Measurements from ENCODE around the gene CCL26.

Gene CCL26

GRCh38 chr7:75725306-75725705 lies 46.7 kb downstream of the CCL26 start:
- ATAC-seq, result no peak
- TF ChIP-seq CREB5 (CRISPR knock-in tag; IDR thresholded peaks at IDR 0.05; ENCODE audit: low read depth) (no peak), ISL1 (CRISPR knock-in tag; IDR thresholded peaks at IDR 0.05) (no peak), TOX (CRISPR knock-in tag; IDR thresholded peaks at IDR 0.05; ENCODE audit: borderline replicate concordance) (no peak), ARNTL (CRISPR knock-in tag; IDR thresholded peaks at IDR 0.05; ENCODE audit: borderline replicate concordance, low read depth) (no peak), PPARA (CRISPR knock-in tag; IDR thresholded peaks at IDR 0.05; ENCODE audit: borderline replicate concordance) (no peak), ZFP30 (CRISPR knock-in tag; IDR thresholded peaks at IDR 0.05) (no peak), TCF4 (CRISPR knock-in tag; IDR thresholded peaks at IDR 0.05; ENCODE audit: borderline replicate concordance) (no peak), GLIS3 (CRISPR knock-in tag; IDR thresholded peaks at IDR 0.05) (no peak)

GRCh38 chr7:75723444-75723843 lies 48.6 kb downstream of the CCL26 start:
- ATAC-seq, result no peak
- TF ChIP-seq ZFP3 (CRISPR knock-in tag; IDR thresholded peaks at IDR 0.05) (no peak), CSDC2 (CRISPR knock-in tag; IDR thresholded peaks at IDR 0.05) (no peak), TCF4 (CRISPR knock-in tag; IDR thresholded peaks at IDR 0.05; ENCODE audit: borderline replicate concordance) (no peak), ZFP30 (CRISPR knock-in tag; IDR thresholded peaks at IDR 0.05) (no peak), ISL1 (CRISPR knock-in tag; IDR thresholded peaks at IDR 0.05) (no peak), BACH2 (CRISPR knock-in tag; IDR thresholded peaks at IDR 0.05; ENCODE audit: borderline replicate concordance) (no peak), ZC3H10 (CRISPR knock-in tag; IDR thresholded peaks at IDR 0.05) (no peak), GLIS3 (CRISPR knock-in tag; IDR thresholded peaks at IDR 0.05) (no peak), POU6F1 (CRISPR knock-in tag; IDR thresholded peaks at IDR 0.05; ENCODE audit: borderline replicate concordance, low read depth) (no peak), OSR1 (CRISPR knock-in tag; IDR thresholded peaks at IDR 0.05) (no peak), TSHZ2 (CRISPR knock-in tag; IDR thresholded peaks at IDR 0.05) (no peak), SNAI2 (CRISPR knock-in tag; IDR thresholded peaks at IDR 0.05) (no peak), TOX (CRISPR knock-in tag; IDR thresholded peaks at IDR 0.05; ENCODE audit: borderline replicate concordance) (no peak), PPARA (CRISPR knock-in tag; IDR thresholded peaks at IDR 0.05; ENCODE audit: borderline replicate concordance) (no peak)
- TF ChIP-seq, protein P1, sequence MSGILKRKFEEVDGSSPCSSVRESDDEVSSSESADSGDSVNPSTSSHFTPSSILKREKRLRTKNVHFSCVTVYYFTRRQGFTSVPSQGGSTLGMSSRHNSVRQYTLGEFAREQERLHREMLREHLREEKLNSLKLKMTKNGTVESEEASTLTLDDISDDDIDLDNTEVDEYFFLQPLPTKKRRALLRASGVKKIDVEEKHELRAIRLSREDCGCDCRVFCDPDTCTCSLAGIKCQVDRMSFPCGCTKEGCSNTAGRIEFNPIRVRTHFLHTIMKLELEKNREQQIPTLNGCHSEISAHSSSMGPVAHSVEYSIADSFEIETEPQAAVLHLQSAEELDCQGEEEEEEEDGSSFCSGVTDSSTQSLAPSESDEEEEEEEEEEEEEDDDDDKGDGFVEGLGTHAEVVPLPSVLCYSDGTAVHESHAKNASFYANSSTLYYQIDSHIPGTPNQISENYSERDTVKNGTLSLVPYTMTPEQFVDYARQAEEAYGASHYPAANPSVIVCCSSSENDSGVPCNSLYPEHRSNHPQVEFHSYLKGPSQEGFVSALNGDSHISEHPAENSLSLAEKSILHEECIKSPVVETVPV (CRISPR knock-in tag; IDR thresholded peaks at IDR 0.05), result no peak

DNA sequence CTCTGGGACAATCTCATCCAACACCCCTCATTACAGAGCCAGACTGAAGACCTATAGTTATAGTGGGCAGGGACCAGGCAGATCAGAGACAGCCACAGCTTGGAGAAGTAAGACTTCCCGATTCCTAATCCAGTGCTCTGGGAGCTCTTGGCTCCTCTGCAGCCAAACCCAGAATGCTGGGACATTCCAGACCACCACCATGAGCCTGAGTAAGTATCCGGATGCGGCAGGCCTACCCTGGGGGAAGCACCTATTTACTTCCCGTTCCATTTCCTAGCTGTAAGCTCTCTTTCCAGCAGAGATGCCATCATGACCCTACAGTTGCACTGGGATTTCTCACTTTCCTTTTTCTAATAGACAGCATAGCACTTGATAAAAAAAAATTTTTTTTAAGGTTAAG lies 49.6 kb downstream of the CCL26 start:
- ATAC-seq, result no peak
- TF ChIP-seq ZNF70 (CRISPR knock-in tag; IDR thresholded peaks at IDR 0.05) (no peak), ZC3H10 (CRISPR knock-in tag; IDR thresholded peaks at IDR 0.05) (no peak), TCF4 (CRISPR knock-in tag; IDR thresholded peaks at IDR 0.05; ENCODE audit: borderline replicate concordance) (no peak), PATZ1 (CRISPR knock-in tag; IDR thresholded peaks at IDR 0.05; ENCODE audit: borderline replicate concordance) (no peak), ESRRG (CRISPR knock-in tag; IDR thresholded peaks at IDR 0.05) (no peak), ZNF565 (CRISPR knock-in tag; conservative IDR thresholded peaks at IDR 0.05; ENCODE audit: low read depth) (no peak), POU6F1 (CRISPR knock-in tag; IDR thresholded peaks at IDR 0.05; ENCODE audit: borderline replicate concordance, low read depth) (no peak), ZFP30 (CRISPR knock-in tag; IDR thresholded peaks at IDR 0.05) (no peak), SNAI2 (CRISPR knock-in tag; IDR thresholded peaks at IDR 0.05) (no peak), ARNTL (CRISPR knock-in tag; IDR thresholded peaks at IDR 0.05; ENCODE audit: borderline replicate concordance, low read depth) (no peak), ISL1 (CRISPR knock-in tag; IDR thresholded peaks at IDR 0.05) (no peak), RARB (CRISPR knock-in tag; IDR thresholded peaks at IDR 0.05) (no peak), GLIS3 (CRISPR knock-in tag; IDR thresholded peaks at IDR 0.05) (no peak), TOX (CRISPR knock-in tag; IDR thresholded peaks at IDR 0.05; ENCODE audit: borderline replicate concordance) (no peak), CSDC2 (CRISPR knock-in tag; IDR thresholded peaks at IDR 0.05) (no peak), PPARA (CRISPR knock-in tag; IDR thresholded peaks at IDR 0.05; ENCODE audit: borderline replicate concordance) (no peak)
- TF ChIP-seq, protein P1 (CRISPR knock-in tag; IDR thresholded peaks at IDR 0.05), result no peak

Measured in SK-N-SH treated with all-trans-retinoic acid at 6 μM for 48 hours (cell line).